HG03520 (cell line): ENCODE measurements around the gene TGFB3.

Source experiments
- ATAC-seq: cut with Tn5 transposase; IDR thresholded peaks from one replicate; pipeline ENCODE4 v1.9.1; 2021; ENCODE audit warnings: mild to moderate bottlenecking, moderate library complexity; ENCODE audit not compliant: unreplicated experiment

Gene TGFB3

GRCh38 chr14:75987201-75987970 lies 5.6 kb upstream of the TGFB3 start:
- no peak for ATAC-seq

GRCh38 chr14:75986439-75986765 lies 4.6 kb upstream of the TGFB3 start:
- no peak for ATAC-seq

GRCh38 chr14:75985618-75986438 lies 4.0 kb upstream of the TGFB3 start, which contains the start of gene IFT43:
Gene IFT43, plus strand, starts transcription at chr14:75985763. Its CDS starts 24 bp downstream, at chr14:75985787.
- ATAC-seq: peak; percentile 61

- ATAC-seq: no peak
Measured at GRCh38 chr14:75984674-75985073, 2.9 kb upstream of the TGFB3 start.

GRCh38 chr14:75983019-75983358 lies 1.2 kb upstream of the TGFB3 start:
- no peak for ATAC-seq

- no peak for ATAC-seq
Measured at GRCh38 chr14:75982266-75983018, 647 bp upstream of the TGFB3 start.

DNA sequence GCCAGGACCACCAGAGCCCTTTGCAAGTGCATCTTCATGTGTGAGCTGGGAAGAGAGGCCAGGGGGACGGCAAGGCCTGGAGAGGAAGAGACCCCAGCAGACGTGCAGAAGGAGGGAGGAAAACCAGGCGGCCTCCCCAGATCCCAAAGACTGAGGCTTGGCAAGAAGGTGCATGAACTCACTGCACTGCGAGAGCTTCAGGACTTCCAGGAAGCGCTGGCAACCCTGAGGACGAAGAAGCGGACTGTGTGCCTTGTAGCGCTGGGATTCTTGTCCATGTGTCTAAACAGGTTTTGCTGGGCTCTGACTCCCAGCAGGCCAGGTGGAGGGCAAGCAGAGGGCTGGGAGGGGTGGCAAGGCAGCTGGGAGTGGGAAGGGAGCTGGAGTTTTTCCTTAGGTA lies 939 bp downstream of the TGFB3 start:
- no peak for ATAC-seq

- no peak for ATAC-seq
Measured at GRCh38 chr14:75979648-75980565, 1.9 kb downstream of the TGFB3 start.

- ATAC-seq: no peak
Measured at GRCh38 chr14:75979071-75979571, 2.7 kb downstream of the TGFB3 start.

DNA sequence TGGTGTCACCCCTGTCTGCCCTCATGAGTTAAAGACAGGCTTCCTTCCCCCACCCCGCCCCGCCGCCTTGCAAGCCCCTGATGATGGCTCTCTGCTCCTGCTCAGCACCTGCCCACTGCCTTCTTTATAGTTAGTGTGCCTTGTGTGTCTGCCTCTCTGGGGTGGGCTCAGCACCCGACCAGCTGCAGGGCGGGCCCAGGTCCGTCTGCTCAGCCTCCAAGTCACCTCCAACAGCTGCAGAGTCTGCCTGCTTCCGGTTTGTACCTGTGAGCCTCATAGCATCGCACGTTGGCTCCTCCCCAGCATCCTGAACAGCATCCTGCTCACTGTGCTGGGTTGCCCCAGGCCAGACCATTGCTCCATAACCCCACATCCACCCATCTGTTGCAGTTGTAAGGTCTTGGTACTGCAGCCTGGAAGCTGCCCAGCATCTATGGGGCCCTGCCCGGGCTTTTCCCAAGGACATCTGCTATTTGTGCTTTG lies 3.5 kb downstream of the TGFB3 start:
- ATAC-seq: no peak

GRCh38 chr14:75977582-75977943 lies 4.2 kb downstream of the TGFB3 start:
- no peak for ATAC-seq

DNA sequence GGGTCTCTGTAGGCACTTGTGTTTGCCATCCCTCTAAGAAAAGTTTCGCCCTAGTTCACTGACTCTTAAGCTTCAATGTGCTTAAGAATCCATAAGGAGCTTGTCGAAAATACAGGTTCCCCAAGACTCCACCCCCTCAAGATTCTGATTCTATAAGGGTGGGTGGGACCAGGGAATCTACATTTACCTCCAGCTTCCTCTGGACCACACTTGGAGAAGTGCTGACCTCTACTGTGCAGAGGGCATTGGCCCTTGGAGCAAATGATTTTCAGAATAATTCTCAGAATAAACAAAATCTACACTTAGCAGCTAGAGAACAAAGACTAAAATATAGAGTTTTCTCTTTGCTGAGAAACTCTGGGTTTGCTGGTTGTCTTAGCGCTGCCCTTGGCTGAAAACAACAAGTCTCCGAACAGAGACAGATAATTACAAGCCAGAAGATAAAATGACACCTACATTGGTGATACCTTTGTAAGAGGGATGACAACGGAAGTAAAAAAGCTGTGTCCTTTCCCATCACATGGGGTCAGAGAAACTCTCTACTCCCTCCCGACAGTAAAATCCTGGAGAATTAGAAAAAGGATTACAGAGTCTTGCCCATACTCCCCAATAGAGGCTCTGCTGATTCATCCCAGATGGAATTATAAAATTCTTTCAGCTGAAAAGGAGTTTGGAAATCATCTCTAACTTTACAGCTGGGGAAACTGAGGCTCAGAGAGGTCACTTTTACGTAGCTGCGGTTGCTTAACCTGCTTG lies 4.8 kb downstream of the TGFB3 start:
- ATAC-seq: no peak

DNA sequence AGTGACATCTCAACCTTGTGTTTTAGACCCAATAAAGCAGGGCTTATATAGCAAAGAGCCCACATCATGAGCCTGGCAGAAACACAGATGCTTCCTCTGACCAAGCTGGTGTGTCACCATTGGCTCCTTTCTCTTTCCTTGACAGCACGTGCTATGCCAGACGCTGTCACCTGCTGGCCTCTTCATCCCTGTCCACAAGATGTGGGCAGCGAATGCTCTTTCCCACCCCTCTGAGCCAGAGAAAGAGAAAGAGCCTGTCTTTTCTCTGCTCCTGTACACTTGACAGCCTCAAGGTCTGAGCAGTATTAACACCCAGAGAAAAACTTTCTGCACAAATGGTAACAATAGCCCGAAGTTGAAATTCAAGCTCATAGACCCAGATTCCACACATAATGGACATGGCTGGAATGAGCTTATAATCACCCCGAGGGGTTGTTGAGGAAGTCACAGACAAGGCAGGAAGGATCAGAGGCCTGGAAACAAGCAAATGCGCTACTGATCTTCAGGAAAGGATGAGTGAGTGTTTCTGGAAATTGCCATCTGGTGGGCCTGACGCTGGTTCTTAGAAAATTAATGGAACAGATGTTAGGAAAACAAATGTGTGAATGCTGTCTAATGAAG lies 8.9 kb downstream of the TGFB3 start:
- no peak for ATAC-seq

DNA sequence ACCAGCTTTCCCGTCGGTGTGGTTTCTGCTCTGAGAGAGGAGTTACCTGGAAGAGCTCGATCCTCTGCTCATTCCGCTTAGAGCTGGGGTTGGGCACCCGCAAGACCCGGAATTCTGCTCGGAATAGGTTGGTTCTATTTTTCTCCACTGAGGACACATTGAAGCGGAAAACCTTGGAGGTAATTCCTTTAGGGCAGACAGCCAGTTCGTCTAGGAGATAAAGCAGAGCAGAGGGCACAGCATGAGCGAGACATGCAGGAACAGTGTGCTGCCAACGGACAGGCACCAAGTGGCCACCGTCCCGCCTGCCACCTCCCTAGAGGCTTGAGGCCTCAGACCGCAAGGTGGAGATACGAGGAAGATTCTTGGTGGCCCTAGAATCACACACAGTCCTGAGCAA lies 10.3 kb downstream of the TGFB3 start:
- ATAC-seq: no peak

DNA sequence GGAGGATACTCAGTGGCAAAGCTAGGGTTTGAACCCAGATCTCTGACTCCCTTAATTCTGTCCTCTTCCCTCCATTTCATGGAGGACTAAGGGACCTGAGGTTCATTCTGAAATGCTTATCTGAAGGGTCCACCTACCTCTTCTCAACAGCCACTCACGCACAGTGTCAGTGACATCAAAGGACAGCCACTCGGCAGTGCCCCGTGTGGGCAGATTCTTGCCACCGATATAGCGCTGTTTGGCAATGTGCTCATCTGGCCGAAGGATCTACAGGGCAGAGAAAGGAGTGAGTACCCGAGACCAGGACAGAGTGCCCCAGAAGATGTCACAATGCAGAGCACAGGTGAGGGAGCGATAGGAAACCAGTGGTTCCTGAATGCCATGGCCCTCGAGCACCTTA lies 10.8 kb downstream of the TGFB3 start:
- no peak for ATAC-seq

GRCh38 chr14:75969891-75970290 lies 11.9 kb downstream of the TGFB3 start:
- no peak for ATAC-seq

- ATAC-seq: no peak
Measured at GRCh38 chr14:75969126-75969525, 12.7 kb downstream of the TGFB3 start.

GRCh38 chr14:75968456-75968855 lies 13.3 kb downstream of the TGFB3 start:
- no peak for ATAC-seq

DNA sequence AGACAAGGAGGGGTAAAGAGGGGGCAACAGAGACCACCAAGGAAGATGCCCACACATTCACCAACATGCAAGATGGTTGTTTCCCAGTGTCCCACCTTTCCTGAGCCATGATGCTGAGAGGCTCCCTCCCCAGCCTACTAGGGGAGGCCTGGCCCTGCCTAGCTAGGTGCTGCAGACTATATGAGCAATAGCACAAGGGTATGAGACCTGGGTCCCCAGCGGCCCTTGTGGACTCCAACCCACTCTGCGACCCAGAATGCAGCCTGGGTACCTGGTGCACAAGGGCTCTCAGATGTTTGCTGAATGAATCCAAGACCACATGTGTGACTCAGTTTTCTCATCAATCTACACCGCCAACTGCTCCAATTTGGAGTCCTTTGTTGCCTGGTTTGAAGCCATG lies 13.9 kb downstream of the TGFB3 start:
- ATAC-seq: no peak
